ENCODE measurements around the gene PCSK9.

Gene PCSK9

GRCh38 chr1:55092475-55092874 is 53.1 kb downstream of the PCSK9 start:
- no peak overlapping the region for H3K4me3 ChIP-seq (ENCODE audit: low read depth, low read length, poor library complexity, severe bottlenecking)
- peaks cover 89% of the 10 kb centered on the region for H3K36me3 ChIP-seq (ENCODE audit: insufficient read depth, low read length)
- no peaks in the 10 kb centered on the region for H3K4me1 ChIP-seq (ENCODE audit: insufficient read depth, low read length, severe bottlenecking)
- no peaks in the 10 kb centered on the region for H3K9me2 ChIP-seq (ENCODE audit: low read depth, low read length)
- no peaks in the 10 kb centered on the region for H4K20me1 ChIP-seq (ENCODE audit: insufficient read depth, low read length)
- TF ChIP-seq CTCF (IDR thresholded peaks at IDR 0.05; ENCODE audit: low read length): no peak
- TF ChIP-seq EZH2 (IDR thresholded peaks at IDR 0.05; ENCODE audit: borderline replicate concordance, low read length): no peak
- H3K27me3 ChIP-seq (ENCODE audit: insufficient read depth, low read length): no peaks in the 10 kb centered on the region
- H3K4me2 ChIP-seq (ENCODE audit: low read length): no peak overlapping the region
- H3K9ac ChIP-seq (ENCODE audit: low read length): no peak overlapping the region
- no peak overlapping the region for H3K27ac ChIP-seq (ENCODE audit: low read depth, low read length, poor library complexity, severe bottlenecking)
- no peaks in the 10 kb centered on the region for H3K79me2 ChIP-seq (ENCODE audit: insufficient read depth, low read length)
- no peaks in the 10 kb centered on the region for H3K9me3 ChIP-seq (ENCODE audit: low read length)
- no peaks in the 10 kb centered on the region for H3F3A ChIP-seq (ENCODE audit: insufficient read depth, low read length)
- no peak overlapping the region for H2AFZ ChIP-seq (ENCODE audit: low read length)

- no peak overlapping the region for H2AFZ ChIP-seq (ENCODE audit: low read length)
- no peaks in the 10 kb centered on the region for H3K4me1 ChIP-seq (ENCODE audit: insufficient read depth, low read length, severe bottlenecking)
- H3K27ac ChIP-seq (ENCODE audit: low read depth, low read length, poor library complexity, severe bottlenecking): no peak overlapping the region
- no peak overlapping the region for H3K4me2 ChIP-seq (ENCODE audit: low read length)
- no peaks in the 10 kb centered on the region for H3K9me2 ChIP-seq (ENCODE audit: low read depth, low read length)
- H4K20me1 ChIP-seq (ENCODE audit: insufficient read depth, low read length): no peaks in the 10 kb centered on the region
- no peak for TF ChIP-seq CTCF (IDR thresholded peaks at IDR 0.05; ENCODE audit: low read length)
- no peak for TF ChIP-seq EZH2 (IDR thresholded peaks at IDR 0.05; ENCODE audit: borderline replicate concordance, low read length)
- no peaks in the 10 kb centered on the region for H3F3A ChIP-seq (ENCODE audit: insufficient read depth, low read length)
- H3K9me3 ChIP-seq (ENCODE audit: low read length): no peaks in the 10 kb centered on the region
- H3K36me3 ChIP-seq (ENCODE audit: insufficient read depth, low read length): peaks cover 86% of the 10 kb centered on the region
- no peaks in the 10 kb centered on the region for H3K79me2 ChIP-seq (ENCODE audit: insufficient read depth, low read length)
- no peak overlapping the region for H3K4me3 ChIP-seq (ENCODE audit: low read depth, low read length, poor library complexity, severe bottlenecking)
- no peaks in the 10 kb centered on the region for H3K27me3 ChIP-seq (ENCODE audit: insufficient read depth, low read length)
- H3K9ac ChIP-seq (ENCODE audit: low read length): no peak overlapping the region
Observed at GRCh38 chr1:55095095-55095494, 55.7 kb downstream of the PCSK9 start.

- no peaks in the 10 kb centered on the region for H3K27me3 ChIP-seq (ENCODE audit: insufficient read depth, low read length)
- no peak overlapping the region for H3K4me3 ChIP-seq (ENCODE audit: low read depth, low read length, poor library complexity, severe bottlenecking)
- peaks cover 79% of the 10 kb centered on the region for H3K36me3 ChIP-seq (ENCODE audit: insufficient read depth, low read length)
- H3K27ac ChIP-seq (ENCODE audit: low read depth, low read length, poor library complexity, severe bottlenecking): no peak overlapping the region
- no peaks in the 10 kb centered on the region for H3K4me1 ChIP-seq (ENCODE audit: insufficient read depth, low read length, severe bottlenecking)
- H3K79me2 ChIP-seq (ENCODE audit: insufficient read depth, low read length): no peaks in the 10 kb centered on the region
- no peak overlapping the region for H3K4me2 ChIP-seq (ENCODE audit: low read length)
- no peaks in the 10 kb centered on the region for H3K9me3 ChIP-seq (ENCODE audit: low read length)
- no peak for TF ChIP-seq CTCF (IDR thresholded peaks at IDR 0.05; ENCODE audit: low read length)
- TF ChIP-seq EZH2 (IDR thresholded peaks at IDR 0.05; ENCODE audit: borderline replicate concordance, low read length): no peak
- no peak overlapping the region for H3K9ac ChIP-seq (ENCODE audit: low read length)
- no peaks in the 10 kb centered on the region for H3F3A ChIP-seq (ENCODE audit: insufficient read depth, low read length)
- H4K20me1 ChIP-seq (ENCODE audit: insufficient read depth, low read length): no peaks in the 10 kb centered on the region
- no peak overlapping the region for H2AFZ ChIP-seq (ENCODE audit: low read length)
- H3K9me2 ChIP-seq (ENCODE audit: low read depth, low read length): no peaks in the 10 kb centered on the region
Observed at GRCh38 chr1:55103891-55104290, 64.5 kb downstream of the PCSK9 start.

All from OCI-LY1 (cell line).